CD14-positive monocyte (primary cell): Measurements from ENCODE around the gene MYOM3. TPM values are rescaled to one million over a fixed set of nuclear protein-coding genes. Genes with fewer than 3 reads are reported as not detected.

Experiments used
- DNase-seq, 3 donors: peaks; one replicate each; pipeline ENCODE4 v3.0.0-alpha.2; 2011 to 2022
- H2AFZ ChIP-seq: 2 replicates; pipeline ENCODE4 v1.6.0; 2012; ENCODE audit warnings: mild to moderate bottlenecking, low read depth, low read length, inconsistent platforms; ENCODE audit not compliant: insufficient read depth, poor library complexity, severe bottlenecking
- H3K27ac ChIP-seq, 2 donors: 1 replicate in 1 of 2; 2 replicates in 1 of 2; pipeline ENCODE4 v1.5.1; 2012 to 2013; ENCODE audit warnings: low read length in 2 of 2, control low read depth in 1 of 2, inconsistent platforms in 1 of 2, low read depth in 1 of 2, mild to moderate bottlenecking in 1 of 2
- H3K27me3 ChIP-seq, 2 donors: one replicate each; pipeline versions ENCODE4 v1.6.0 to v1.6.1; 2011 to 2013; ENCODE audit warnings: low read length in 2 of 2; ENCODE audit not compliant: control insufficient read depth in 2 of 2, insufficient read depth in 2 of 2
- H3K36me3 ChIP-seq, 2 donors: replicated peaks in 1 of 2; 1 replicate in 1 of 2; 2 replicates in 1 of 2; pipeline versions ENCODE4 v1.5.1 to v1.6.1; 2012 to 2013; ENCODE audit warnings: low read length in 2 of 2, control low read depth in 1 of 2, inconsistent platforms in 1 of 2, mild to moderate bottlenecking in 1 of 2; ENCODE audit not compliant: insufficient read depth in 2 of 2, control insufficient read depth in 1 of 2
- H3K4me1 ChIP-seq, 2 donors: 1 replicate in 1 of 2; 2 replicates in 1 of 2; pipeline versions ENCODE4 v1.5.1 to v1.6.1; 2012 to 2013; ENCODE audit warnings: low read length in 2 of 2, control low read depth in 1 of 2, inconsistent platforms in 1 of 2, mild to moderate bottlenecking in 1 of 2, moderate library complexity in 1 of 2; ENCODE audit not compliant: insufficient read depth in 2 of 2, control insufficient read depth in 1 of 2
- H3K4me2 ChIP-seq: replicated peaks from 2 replicates; pipeline ENCODE3; 2012; ENCODE audit warnings: low read length, moderate library complexity, mild to moderate bottlenecking; ENCODE audit not compliant: poor library complexity, severe bottlenecking; ENCODE audit errors: extremely low read depth
- H3K4me3 ChIP-seq, 3 experiments: fragments of 200-600 bp in 1 of 3; sonication (generic) in 1 of 3; replicated peaks in 1 of 3; 1 replicate in 2 of 3; 2 replicates in 1 of 3; pipeline ENCODE4 v1.5.1; 2011 to 2013; ENCODE audit warnings: low read length in 3 of 3, mild to moderate bottlenecking in 3 of 3, control low read depth in 2 of 3, low read depth in 2 of 3, inconsistent platforms in 1 of 3, moderate library complexity in 1 of 3
- H3K79me2 ChIP-seq: 2 replicates; pipeline ENCODE4 v1.6.0; 2012; ENCODE audit warnings: mild to moderate bottlenecking, control low read depth, inconsistent platforms, low read length, moderate library complexity; ENCODE audit not compliant: insufficient read depth
- H3K9ac ChIP-seq: 2 replicates; pipeline ENCODE4 v1.6.0; 2017; ENCODE audit warnings: low read length, mild to moderate bottlenecking; ENCODE audit not compliant: insufficient read depth, poor library complexity, severe bottlenecking
- H3K9me3 ChIP-seq, 2 donors: replicated peaks in 1 of 2; 1 replicate in 1 of 2; 2 replicates in 1 of 2; pipeline versions ENCODE4 v1.5.1 to v1.6.1; 2012 to 2013; ENCODE audit warnings: low read length in 2 of 2, control low read depth in 1 of 2; ENCODE audit not compliant: control insufficient read depth in 1 of 2, insufficient read depth in 1 of 2
- H4K20me1 ChIP-seq: 2 replicates; pipeline ENCODE4 v1.6.0; 2012; ENCODE audit warnings: mild to moderate bottlenecking, low read length, control low read depth, moderate library complexity; ENCODE audit not compliant: insufficient read depth
- H3K27ac Mint-ChIP-seq, 7 donors: one replicate each; pipeline ENCODE4 v1.8.0; 2020; ENCODE audit warnings: mild to moderate bottlenecking in 7 of 7, mixed read lengths in 7 of 7, moderate library complexity in 6 of 7, inconsistent platforms in 2 of 7
- H3K27me3 Mint-ChIP-seq, 3 donors: one replicate each; pipeline ENCODE4 v1.8.0; 2021 to 2022; ENCODE audit warnings: low read depth in 3 of 3, mild to moderate bottlenecking in 3 of 3, mixed read lengths in 3 of 3, moderate library complexity in 3 of 3, inconsistent platforms in 1 of 3
- H3K36me3 Mint-ChIP-seq, 2 donors: one replicate each; pipeline ENCODE4 v1.8.0; 2020; ENCODE audit warnings: mixed read lengths in 2 of 2, inconsistent platforms in 1 of 2, mild to moderate bottlenecking in 1 of 2
- H3K4me1 Mint-ChIP-seq: one replicate; pipeline ENCODE4 v1.8.0; 2020; ENCODE audit warnings: mild to moderate bottlenecking, mixed read lengths
- H3K4me3 Mint-ChIP-seq, 2 donors: one replicate each; pipeline ENCODE4 v1.8.0; 2020; ENCODE audit warnings: mild to moderate bottlenecking in 2 of 2, mixed read lengths in 2 of 2, moderate library complexity in 1 of 2
- H3K9me3 Mint-ChIP-seq, 7 donors: one replicate each; pipeline ENCODE4 v1.8.0; 2020 to 2022; ENCODE audit warnings: mixed read lengths in 7 of 7, mild to moderate bottlenecking in 6 of 7, moderate library complexity in 6 of 7, inconsistent platforms in 2 of 7
- WGBS: methylation state at CpG from one replicate; pipeline ENCODE4 v1.1.5; 2013; ENCODE audit warnings: missing lambda C conversion rate; ENCODE audit not compliant: insufficient coverage; 5-methylcytosine and 5-hydroxymethylcytosine counted together
- intact Hi-C, 2 donors: fragments of 100-400 bp; cut with micrococcal nuclease; formaldehyde crosslinking; loops; one replicate each; pipeline versions ENCODE4 v1.15.0 to v1.15.1; 2023
- polyA plus RNA-seq, 3 donors: library from polyadenylated mRNA; depleted of rRNA in 1 of 3; unstranded in 2 of 3; stranded (reverse) in 1 of 3; fragments of 300-500 nt in 2 of 3; fragments of >200 nt in 1 of 3; fragmentation: Illumina TruSeq in 2 of 3; gene quantifications; 1 replicate in 2 of 3; 2 replicates in 1 of 3; pipeline ENCODE4 v1.2.3, GENCODE V29; 2012 to 2021
- TF ChIP-seq, protein P1 (sequence below): fragments of 200-600 bp; IDR thresholded peaks from one replicate; pipeline ENCODE4 v1.8.0; 2022; ENCODE audit warnings: antibody characterized with exemption, mild to moderate bottlenecking

Gene MYOM3
- polyA plus RNA-seq, 3 donors, result not detected

DNA sequence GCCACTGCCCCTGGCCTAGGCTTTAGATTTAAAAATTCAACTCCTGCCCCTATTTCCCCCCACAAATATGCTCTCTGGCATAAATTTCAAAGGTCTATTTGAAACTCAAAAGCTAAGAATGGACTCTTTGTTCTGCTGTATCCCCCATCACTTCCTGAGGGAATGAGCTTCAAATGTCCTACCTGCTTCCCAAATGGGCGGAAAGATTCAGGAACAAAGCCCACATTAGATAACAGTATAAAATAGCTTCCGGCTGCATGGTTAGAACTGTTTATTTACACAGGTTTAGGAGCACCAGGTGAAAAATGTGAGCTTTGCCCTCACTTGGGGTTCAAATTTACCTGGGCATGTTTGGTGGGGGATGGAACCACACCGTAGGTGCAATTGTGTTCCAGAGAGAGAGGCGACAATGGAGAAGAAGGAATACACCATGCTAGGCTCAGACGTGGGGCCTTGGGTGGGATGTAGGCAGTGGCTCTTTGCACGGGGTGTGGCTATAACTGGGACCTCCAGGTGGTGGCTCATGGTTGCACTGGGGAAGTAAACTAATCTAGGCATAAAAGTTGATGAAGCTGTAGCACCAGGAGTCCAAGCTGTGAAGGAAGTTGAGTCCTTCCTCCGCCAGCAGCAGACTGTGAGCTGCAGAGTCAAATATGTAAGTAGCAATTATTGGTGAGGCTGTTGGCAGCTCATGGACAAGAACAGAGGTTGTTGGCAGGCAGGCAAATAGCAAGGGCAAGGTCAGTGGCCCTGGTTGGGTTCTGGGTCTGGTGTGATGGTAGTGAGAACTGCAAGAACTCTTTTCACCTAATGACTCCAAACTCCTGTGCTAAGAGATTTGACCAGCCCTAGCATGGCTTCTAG, 90.3 kb downstream of the MYOM3 start:
- no peak overlapping the region for H3K4me2 ChIP-seq

DNA sequence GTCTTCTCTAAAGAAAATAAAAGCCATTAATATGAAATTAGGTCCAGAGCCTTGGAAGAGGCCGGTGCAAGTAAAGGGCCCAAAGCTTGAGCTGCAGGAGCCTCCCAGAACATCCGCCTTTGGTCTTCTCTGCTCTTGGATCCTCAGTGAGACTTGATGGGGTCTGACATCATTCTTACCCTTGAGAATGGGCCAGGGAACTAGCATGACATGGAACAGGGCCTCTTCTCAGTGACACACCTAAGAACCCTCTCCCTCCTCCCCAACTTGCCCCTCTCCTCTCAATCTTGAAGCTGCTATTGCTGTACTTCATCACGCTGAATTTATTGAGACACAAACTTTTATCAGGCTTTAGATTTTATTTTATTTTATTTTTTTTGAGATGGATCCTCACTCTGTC, 91.5 kb downstream of the MYOM3 start:
- H3K4me1 Mint-ChIP-seq, result peaks cover 3% of the 10 kb centered on the region
- peaks cover 0 to 2% of the 10 kb centered on the region in 2 donors for H3K4me1 ChIP-seq
- no peaks in the 10 kb centered on the region for H3K79me2 ChIP-seq
- intact Hi-C loops, result no loop called here
- no peak overlapping the region for H3K4me3 ChIP-seq
- no peaks in the 10 kb centered on the region for H4K20me1 ChIP-seq
- 84% methylated on average over 2 of the region's 3 CpGs for WGBS
- TF ChIP-seq, protein P1, sequence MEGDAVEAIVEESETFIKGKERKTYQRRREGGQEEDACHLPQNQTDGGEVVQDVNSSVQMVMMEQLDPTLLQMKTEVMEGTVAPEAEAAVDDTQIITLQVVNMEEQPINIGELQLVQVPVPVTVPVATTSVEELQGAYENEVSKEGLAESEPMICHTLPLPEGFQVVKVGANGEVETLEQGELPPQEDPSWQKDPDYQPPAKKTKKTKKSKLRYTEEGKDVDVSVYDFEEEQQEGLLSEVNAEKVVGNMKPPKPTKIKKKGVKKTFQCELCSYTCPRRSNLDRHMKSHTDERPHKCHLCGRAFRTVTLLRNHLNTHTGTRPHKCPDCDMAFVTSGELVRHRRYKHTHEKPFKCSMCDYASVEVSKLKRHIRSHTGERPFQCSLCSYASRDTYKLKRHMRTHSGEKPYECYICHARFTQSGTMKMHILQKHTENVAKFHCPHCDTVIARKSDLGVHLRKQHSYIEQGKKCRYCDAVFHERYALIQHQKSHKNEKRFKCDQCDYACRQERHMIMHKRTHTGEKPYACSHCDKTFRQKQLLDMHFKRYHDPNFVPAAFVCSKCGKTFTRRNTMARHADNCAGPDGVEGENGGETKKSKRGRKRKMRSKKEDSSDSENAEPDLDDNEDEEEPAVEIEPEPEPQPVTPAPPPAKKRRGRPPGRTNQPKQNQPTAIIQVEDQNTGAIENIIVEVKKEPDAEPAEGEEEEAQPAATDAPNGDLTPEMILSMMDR, result no peak
- DNase-seq, result no peak
- peaks cover 3 to 4% (median 3%) of the 10 kb centered on the region in 3 donors for H3K27me3 Mint-ChIP-seq
- H3K9me3 ChIP-seq, result no peaks in the 10 kb centered on the region
- no peak overlapping the region for H3K27ac Mint-ChIP-seq
- H3K27me3 ChIP-seq, result no peaks in the 10 kb centered on the region
- H3K9me3 Mint-ChIP-seq, result no peaks in the 10 kb centered on the region
- H3K36me3 Mint-ChIP-seq, result no peaks in the 10 kb centered on the region
- H3K9ac ChIP-seq, result no peak overlapping the region
- H3K4me3 Mint-ChIP-seq, result no peak overlapping the region
- H2AFZ ChIP-seq, result no peak overlapping the region
- H3K27ac ChIP-seq, result no peak overlapping the region
- no peak overlapping the region for H3K4me2 ChIP-seq
- no peaks in the 10 kb centered on the region for H3K36me3 ChIP-seq

More for the DNA sequence above, 90.3 kb downstream of the MYOM3 start:
- intact Hi-C loops, result no loop called here
- H3K27ac ChIP-seq, result no peak overlapping the region
- no peaks in the 10 kb centered on the region for H3K36me3 ChIP-seq
- Mint-ChIP-seq H3K27ac (no peak overlapping the region), H3K9me3 (no peaks in the 10 kb centered on the region), H3K4me1 (peaks cover 10% of the 10 kb centered on the region), H3K27me3 (peaks cover 3 to 4% (median 3%) of the 10 kb centered on the region in 3 donors), H3K36me3 (no peaks in the 10 kb centered on the region), H3K4me3 (no peak overlapping the region)
- TF ChIP-seq, protein P1, result no peak
- no peaks in the 10 kb centered on the region for H3K27me3 ChIP-seq
- no peak for DNase-seq
- H3K4me1 ChIP-seq, result peaks cover 0 to 3% of the 10 kb centered on the region in 2 donors
- no peak overlapping the region for H3K9ac ChIP-seq
- H3K4me3 ChIP-seq, result no peak overlapping the region
- H3K79me2 ChIP-seq, result no peaks in the 10 kb centered on the region
- no peaks in the 10 kb centered on the region for H4K20me1 ChIP-seq
- H2AFZ ChIP-seq, result no peak overlapping the region
- H3K9me3 ChIP-seq, result no peaks in the 10 kb centered on the region
- WGBS, result 73% methylated on average over 5 of the region's 7 CpGs
